Stimulated activated CD8-positive, alpha-beta memory T cell treated with anti-CD3 and anti-CD28 coated beads, Interleukin-12 subunit alpha, Interleukin-12 subunit beta, amount 100 ng/mL, for 24 hours (primary cell): Measurements from ENCODE around the gene ANKS6.

Source experiments
- DNase-seq: peaks from one replicate; pipeline ENCODE4 v3.0.0-alpha.2; 2020; ENCODE audit errors: extremely low read depth

The ANKS6 gene

DNA sequence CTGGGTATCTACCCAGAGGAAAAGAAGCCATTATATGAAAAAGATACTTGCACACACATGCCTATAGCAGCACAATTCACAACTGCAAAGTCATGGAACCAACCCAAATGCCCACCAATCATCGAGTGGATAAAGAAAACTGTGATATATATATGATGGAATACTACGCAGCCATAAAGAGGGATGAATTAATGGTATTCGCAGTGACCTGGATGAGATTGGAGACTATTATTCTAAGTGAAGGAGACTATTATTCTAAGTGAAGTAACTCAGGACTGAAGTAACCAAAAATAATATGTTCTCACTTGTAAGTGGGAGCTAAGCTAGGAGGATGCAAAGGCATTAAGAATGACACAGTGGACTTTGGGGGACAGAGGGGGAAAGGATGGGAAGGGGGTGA, 57.6 kb downstream of the ANKS6 start:
- no peak for DNase-seq

DNA sequence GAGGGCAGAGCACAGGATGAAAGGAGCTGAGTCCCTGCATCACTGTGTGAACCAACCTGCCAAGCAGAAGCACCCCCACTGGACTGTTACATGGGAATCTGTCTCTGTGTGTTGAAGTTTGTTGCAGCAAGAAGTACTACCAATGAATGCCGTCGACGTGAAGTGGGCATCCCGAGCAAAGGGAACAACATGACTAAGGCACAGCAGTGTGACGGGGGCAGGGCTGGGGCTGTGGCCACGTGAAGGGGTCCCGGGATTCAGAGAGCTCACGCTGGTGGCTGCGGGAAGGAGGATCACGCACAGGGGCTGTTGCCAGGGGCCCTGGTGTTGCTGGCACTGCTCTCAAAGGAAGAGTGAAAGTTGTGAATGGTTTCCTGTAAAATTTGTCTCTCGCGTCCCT, 60.1 kb downstream of the ANKS6 start:
- no peak for DNase-seq

DNA sequence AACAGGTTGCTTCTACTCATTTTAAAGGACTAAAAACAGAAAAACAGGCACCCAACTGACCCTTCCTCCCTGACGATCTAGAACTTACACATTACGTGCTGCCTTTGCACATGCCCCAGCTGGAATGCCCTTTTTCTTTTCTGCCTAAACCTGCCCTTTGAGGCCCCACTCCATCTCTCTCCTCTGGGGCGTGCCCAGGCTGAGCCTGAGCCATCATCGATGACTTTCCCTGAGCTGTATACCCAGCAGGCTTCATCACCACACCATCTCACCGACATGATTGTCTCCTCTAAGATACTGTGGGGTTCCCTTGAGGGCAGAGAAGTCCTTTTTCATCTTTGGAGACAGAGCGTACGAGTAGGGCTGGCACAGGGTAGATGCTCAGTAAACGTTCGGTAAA, 63.6 kb downstream of the ANKS6 start:
- DNase-seq, result no peak

DNA sequence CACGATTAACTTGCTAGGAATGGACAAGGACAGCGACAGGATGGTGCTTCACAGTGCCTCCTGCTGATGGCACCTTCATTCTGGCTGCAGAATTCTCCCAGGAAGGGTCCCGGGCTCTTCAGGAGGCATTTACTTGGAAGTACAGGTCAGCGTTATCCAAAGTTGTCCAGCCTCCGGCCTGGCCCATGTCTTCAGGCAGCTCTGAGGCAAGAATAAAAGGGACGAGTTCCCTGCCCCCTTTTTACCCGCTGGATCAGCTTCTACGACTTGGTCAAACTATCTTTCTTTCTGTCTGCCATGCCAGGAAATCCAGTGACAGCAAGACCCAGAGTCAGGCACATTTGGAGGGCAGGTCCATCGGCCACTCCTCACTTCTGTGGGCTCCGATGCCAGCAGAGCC, 64.3 kb downstream of the ANKS6 start:
- DNase-seq, result no peak

DNA sequence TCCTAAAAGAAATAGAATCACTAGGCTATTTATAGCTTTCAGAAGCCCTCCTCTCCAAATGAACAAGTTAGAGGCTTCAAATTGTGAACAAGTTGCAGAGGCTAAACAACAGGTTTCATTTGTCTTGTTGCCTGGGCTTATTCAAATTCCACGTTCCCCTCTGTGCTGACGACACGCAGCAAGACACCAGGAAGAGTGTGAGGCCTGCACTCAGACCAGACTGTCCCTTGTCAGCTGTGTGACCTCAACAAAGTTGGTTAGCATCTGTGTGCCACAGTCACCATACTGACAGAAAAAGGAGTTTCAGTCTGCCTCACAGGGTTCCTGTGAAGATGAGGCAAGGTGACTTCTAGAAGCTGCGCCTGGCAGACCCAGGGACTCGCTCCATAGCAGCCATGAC, 65.5 kb downstream of the ANKS6 start:
- DNase-seq, result no peak

DNA sequence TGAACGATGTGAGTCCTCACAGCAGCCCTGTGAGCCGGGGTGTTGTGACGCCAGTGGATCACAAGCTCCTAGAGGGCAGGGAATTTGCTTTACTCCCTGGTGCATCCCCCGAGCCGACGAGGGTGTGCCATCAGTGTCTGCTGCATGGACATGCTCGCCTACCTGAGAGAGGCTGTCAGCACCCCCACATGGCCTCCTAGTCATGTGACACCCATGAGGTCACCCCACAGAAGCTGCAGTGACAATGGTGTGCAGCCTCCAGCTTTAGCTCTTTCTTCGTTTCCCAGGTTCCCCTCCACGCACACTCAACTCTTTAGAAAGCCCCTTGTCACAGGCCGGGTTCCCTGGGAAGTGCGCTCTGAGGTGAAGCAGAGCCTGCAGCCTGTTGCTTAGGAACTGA, 67.9 kb downstream of the ANKS6 start:
- no peak for DNase-seq

DNA sequence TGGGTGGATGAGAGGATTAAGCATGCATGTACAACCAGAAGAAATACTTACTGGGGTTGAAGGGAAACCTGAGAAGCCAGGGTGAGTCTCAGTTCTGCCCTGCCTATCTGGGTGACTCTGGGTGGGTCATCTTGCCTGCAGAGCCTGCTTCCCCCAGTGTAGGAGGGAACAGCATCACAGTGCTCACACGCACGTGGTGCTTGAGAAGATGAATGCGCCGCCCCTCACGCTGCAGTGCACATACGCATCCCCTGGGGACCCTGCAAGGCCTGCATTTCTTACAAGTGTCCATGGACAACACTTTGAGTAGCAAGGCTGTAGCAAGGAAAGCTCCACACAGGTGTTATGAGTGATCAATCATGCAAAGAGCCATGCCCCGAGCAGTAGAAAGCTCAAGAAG, 68.9 kb downstream of the ANKS6 start:
- no peak for DNase-seq

DNA sequence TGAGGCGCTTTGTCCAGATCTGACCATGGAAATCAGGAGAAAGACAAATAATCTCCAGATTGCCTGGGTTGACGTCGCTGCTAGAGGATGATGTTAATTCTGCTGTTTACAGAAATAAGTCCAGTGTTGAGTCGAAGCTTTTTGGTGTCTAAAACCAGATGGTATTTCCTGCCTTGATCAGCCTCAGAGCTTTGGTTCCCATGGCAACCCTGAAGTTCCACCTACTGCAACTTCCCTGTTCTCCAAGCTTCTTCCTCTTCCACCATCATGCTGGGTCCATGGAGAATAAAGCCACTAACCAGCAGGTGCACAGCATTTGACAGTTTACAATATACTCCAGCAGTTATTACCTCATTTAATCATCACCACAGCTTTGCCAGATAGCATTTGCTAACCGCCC, 69.6 kb downstream of the ANKS6 start:
- no peak for DNase-seq

DNA sequence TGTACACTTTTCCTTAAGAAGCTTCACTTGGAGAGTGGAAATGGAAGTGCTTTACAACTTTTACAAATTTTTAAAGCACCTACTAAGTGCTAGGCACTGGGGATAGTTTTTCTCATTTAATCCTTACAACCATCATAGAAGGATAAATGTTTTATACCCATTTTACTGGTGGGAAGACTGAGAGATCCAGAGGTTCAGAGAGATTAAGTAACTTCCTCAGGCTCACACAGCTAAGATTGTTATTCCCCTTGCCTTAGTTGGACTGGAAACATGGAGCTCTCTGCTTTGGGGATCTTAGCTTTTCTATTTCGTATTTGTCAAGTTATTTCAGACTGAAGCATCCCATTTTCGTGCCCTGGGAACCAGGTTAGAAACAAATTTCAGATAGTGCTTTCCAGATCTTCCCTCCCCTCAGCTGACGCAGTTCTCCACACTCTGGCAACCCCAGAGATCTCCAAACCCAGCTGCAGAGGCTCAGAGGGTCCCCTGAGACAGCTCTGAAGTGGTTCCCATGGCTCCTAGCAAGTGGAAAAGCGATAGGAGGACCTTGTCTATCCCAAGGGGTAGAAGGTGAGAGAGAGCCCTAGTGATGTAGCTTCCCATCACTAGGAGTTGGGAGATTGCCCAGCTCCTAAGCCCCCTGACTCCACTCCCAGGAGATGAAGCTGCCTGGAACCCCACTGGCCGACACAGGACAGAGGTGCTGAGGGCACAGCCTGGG, 71.4 kb downstream of the ANKS6 start:
- DNase-seq, result no peak

DNA sequence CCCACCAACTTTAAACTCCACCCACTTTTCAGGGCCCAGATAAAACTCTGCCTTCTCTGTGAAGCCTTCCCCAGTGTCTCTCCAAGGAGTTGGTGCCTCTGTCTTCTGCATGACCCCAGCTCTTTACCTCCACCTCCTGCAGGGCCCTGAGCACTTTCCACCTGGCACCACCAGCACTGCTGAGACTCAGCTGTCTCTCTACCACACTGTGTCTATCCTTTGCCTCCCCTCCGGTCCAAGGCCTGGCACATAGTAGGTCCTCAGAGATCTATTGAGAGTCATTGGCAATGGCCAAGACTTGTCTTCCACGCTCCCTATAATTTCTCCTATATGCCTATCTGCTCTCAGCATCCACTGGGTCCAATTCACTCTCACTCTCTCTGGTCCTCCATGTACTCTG, 74.7 kb downstream of the ANKS6 start:
- DNase-seq, result no peak

DNA sequence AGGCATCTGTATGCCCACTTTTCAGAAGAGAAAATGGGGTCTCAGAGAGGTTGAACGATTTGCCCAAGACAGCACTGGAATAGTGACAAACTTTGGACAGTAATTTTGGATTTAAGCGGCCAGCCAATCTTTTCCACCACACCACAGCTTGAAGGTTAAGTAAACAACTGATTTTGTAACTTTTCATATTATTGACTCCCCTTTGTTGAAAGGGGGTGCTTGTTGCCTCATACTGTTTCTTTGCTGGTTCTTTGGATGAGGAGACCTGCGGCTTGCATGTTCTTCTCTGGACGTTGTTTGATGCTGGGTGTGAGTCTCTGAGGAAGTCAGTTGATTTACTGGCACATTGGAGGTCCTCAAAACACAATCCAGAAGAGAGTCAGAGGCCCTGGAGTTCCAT, 76.0 kb downstream of the ANKS6 start:
- DNase-seq, result no peak

DNA sequence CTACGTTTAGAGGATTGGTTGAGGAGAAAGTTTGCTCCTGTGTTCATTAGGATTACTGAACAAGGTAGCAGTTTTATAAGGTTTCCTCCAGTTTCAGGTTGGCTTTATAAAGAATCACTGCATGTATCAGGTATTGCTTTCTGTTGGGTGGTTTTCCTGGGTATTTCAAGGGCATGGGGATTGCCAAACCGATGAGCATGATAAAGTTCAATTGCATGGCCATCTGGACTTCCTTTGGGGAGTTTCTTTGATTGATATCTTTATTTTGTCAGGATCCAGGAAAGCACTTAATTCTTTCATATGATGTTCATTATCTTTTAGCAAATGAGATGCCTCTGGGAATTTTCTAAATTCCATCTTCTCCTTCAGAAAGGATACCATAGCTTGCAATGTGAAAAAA, 77.3 kb downstream of the ANKS6 start:
- no peak for DNase-seq

DNA sequence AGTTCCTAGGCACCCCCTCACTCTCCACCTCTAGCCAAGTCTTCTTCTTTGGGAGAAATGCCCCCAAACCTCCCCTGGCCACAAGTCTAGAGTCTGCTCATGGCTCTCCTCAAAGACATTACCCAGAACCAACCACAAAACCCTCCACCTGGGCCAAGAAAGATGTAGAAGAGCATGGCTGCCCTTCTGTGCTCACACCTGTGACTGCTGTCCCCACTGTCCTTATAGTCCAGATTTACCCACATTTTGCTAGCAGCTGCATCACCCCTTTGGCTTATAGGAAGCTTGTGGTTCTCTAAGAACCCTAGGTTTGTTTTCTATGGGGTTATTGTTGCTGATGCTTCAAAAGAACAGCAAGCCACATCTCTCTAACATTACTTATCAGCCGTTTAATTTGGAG, 81.5 kb downstream of the ANKS6 start:
- no peak for DNase-seq

DNA sequence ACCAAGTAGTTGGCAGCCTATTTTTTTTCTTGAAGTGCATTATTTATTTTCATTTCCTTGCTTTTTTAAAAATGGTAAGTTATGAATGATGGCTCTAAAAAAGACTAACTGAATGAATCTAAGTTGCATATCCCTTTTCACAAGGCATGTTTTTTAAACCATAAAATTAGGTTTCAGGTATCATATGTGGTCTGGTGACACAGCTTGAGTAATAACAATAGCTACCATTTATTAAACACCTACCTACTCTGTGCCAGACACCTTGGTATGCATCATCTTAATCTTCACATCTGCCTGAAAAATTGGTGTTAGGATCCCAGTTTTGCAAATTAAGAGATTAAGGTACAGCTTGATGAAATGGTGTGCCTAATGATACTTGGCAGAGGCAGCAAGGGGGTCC, 83.4 kb downstream of the ANKS6 start:
- DNase-seq, result no peak

DNA sequence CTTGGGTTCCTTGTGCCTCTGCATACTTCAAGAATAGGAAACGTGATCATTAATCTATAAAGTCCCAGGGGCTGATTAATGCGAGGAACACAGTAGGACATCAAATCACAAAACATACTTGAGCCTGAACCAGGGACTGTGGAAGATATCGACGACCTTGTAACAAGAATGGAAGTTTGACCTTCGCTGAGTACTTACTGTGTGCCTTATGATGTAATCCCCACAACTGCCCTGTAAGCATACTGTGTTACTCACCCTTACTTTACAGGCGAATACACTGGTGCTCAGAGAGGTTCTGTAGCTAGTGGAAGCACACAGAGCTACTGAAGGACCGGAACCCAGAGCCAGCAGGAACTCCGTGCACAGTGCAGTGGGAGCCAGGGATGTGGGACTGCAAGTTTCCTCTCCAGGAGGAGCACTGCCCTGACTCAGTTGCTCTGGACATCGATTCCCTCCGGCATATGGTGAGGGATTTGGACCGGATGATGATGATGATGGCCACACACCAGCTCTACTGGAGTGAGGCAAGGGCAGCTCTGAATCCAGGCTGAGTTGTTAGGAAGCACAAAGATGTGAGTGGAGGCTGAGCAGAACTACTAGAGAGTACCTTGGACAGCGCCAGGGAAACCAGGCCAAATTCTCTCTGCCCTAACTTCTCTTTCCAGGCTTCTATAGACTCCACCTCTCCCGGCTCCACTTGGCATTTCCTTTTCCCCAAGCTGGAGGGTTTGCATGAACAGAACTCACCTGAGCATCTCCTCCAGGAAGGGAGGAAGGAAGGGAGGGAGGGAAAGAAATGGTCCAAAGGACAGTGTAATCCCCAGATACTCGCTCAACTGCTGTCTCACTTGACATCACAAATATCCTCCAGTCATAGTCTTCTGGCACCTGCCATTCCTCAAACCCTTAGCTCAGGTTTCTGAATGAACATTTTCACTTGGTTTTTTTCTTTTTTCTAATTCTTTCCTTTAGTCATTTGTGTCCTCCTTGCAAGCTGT, 86.1 kb downstream of the ANKS6 start:
- no peak for DNase-seq

DNA sequence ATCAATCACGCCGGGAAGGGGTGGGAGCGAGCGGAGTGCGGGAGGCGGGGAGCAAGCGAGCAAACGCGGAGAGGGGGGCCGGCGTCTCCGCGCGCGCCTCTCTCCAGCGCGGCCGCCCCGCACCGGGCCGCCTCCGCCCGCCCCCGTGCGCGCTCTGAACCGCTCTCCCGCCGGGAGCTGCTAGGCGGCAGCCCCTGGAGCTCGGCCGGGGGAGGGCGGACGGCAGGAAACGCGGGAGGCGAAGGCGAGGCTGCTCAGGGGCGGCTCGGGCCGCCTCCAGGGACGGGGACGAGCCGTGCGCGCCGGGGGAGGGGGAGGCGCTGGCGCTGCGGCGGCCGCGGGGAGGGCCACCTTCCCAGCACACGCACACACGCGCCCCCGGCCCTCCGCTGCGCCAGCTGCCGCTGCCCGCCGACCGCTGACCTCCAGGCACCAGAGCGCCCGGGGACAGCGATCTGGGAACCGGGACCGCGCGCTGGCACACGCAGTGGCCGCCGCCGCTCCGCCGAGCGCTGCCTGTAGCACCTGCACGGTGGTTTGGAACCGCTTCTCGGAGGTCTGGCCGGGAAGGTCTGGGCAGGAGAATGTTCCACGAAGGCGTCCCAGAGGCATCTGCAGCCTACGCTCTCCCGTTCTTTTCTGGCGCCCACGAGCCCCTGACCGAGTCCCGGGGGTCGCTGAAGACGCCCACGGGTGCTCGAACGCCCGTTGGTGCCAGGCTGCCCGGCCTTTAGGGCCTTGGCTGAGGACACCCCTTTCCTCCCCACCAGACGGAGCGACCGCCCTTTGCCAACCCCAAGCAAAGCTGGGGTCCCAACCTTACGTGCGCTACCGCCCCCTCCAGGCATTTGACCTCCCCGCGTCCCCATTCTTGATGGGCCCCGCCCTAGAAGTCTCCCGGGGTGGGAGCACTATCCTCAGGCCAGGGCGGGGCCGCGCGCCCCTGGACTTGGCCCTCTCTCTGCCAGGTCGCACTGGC, 87.1 kb downstream of the ANKS6 start, which contains the start of gene GABBR2:
GABBR2 (minus strand) TSS at position 3 of the 979 bp plus-strand sequence. CDS start 198 bp downstream, outside the sequence.
- DNase-seq, result no peak

DNA sequence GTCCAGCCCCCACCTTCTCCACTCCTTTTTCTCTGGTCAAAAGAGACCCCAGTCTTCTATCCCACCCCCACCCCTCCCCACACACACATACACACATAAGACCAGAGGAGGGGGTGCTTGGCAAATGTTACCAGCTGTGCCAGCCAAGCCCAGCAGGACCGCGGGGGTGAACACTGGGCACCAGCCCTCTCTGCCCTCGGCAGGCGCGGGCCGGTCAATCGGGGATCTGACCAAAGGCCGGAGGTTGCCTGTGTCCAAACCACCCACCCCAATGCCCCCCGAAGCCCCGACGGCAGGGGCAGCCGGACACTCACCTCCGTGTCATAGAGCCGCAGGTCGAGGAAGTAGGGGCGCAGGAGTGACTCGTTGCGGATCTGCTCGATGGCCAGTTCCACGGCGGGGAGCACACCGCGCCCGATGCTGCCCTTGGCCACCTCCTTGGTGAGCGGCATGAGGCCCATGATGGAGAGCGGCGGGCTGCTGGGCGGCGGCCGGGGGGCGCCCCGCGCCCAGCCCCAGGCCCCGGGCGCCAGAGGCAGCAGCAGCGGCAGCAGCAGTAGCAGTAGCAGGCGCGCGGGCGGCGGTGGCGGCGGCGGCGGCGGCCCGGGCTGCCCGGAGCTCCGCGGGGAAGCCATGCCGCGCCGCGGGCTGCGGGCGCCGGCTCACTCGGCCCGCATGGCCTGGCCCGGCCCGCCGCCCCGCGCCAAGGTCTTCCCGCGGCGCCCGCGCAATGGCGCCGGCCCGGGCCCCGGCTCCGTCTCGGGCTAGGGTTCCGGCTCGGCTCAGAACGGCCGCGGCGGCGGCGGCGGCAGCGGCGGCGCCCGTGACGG, 88.0 kb downstream of the ANKS6 start:
- DNase-seq, result no peak

DNA sequence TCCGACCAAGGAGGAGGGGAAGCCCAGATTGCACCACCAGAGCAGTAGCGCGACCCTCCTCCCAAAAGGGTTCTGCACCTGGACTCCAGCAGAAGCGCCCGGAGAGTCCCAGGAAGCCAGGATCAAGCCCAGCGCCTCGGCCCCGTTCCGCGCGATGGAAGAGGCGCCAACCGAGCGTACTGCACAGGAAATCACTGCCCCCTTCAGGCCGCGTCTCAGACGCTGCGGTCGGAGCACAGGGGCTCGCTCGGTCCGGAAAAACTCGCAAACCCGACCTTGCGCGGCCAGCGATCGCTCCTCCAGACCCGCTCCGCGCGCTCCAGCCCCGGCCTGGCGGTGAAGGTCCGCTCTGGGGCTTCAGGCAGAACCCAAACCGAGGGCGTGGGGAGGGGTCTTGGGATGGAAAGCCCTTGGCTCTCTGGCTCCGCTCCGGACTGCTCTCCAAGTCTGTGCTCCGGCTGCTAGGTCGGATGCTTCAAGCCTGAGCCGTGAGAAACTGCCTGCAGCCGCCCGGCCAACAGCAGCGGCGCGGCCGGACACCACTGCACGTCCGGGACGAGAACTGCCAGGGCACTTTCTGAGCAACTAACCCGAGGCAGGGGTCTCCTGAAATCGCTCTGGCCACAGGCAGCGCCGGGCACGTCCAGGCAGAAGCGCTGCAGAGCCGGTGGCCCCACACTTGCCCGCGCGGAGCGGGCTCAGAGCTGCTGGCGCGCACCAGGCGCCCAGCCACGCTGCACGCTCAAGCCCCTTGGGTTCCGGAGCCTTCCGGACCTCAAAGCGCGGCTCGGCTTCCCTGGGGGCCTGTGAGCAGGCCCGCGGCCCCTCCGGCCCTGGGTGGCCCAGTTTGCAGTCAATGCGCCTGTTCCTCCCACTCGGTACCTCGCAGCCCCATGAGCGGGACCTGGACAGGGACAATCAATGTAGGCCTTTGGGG, 88.9 kb downstream of the ANKS6 start:
- DNase-seq, result no peak

DNA sequence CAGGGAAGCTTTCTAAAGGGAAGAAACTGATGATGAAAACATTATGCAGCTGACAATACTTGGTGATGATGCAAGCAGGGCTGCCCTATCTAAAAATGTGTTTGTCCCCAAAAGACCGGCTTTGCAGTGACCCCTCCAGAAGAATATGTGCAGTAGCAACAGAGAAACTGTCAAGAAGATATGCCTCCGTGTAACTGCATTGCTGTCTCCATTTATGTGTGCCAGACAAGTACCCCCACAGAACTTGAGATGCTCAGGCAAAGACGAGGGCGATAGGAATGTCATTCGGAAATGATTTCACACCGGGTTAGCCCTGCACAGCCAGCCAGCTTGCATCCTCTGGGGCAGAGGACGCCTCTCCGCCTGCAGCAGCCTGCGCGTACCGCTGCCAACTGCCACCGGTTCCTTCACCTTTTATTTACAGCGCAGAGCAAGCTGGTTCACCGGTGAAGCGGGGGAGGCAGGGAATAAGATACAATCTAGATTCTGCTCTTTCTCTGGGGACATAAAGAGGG, 89.6 kb downstream of the ANKS6 start:
- no peak for DNase-seq
